Measurements from ENCODE around the gene HOXB3. TPM values are rescaled to one million over a fixed set of nuclear protein-coding genes. Genes with fewer than 3 reads are reported as not detected.

Gene HOXB3
- total RNA-seq, 1 experiment from 2014 or later = 6.0 TPM

GRCh38 chr17:48513666-48514455 lies 76.2 kb downstream of the HOXB3 start:
- BruUV-seq (replicated peaks) = no TSS peak
- DNase-seq = no peak
- Histone ChIP-seq H3K4me3 (ENCODE audit: low read length) (no peak overlapping the region), H3K36me3 (ENCODE audit: low read depth, low read length) (no peaks in the 10 kb centered on the region), H3K9me2 (replicated peaks; ENCODE audit: low read length) (no peaks in the 10 kb centered on the region), H3F3A (ENCODE audit: low read length, unreplicated experiment) (no peaks in the 10 kb centered on the region), H3K4me2 (ENCODE audit: low read length) (no peak overlapping the region), H3K9me3 (ENCODE audit: low read length) (no peaks in the 10 kb centered on the region), H3K79me2 (ENCODE audit: low read length) (no peaks in the 10 kb centered on the region), H3K9ac (ENCODE audit: low read length) (no peak overlapping the region), H3K4me1 (ENCODE audit: insufficient read depth, low read length) (peaks cover 19% of the 10 kb centered on the region), H4K20me1 (ENCODE audit: low read length) (no peaks in the 10 kb centered on the region), H3K27me3 (ENCODE audit: low read length) (no peaks in the 10 kb centered on the region), H2AFZ (ENCODE audit: low read length) (no peak overlapping the region), H3K27ac (ENCODE audit: low read length) (no peak overlapping the region)
- CTCF ChIA-PET = no interaction called here
- intact Hi-C loops (cut with micrococcal nuclease) = no loop called here
- no peak for ATAC-seq
- POLR2A ChIA-PET (ENCODE audit: unreplicated experiment) = no interaction called here
- TF ChIP-seq EZH2phosphoT487 (IDR thresholded peaks at IDR 0.05; ENCODE audit: borderline replicate concordance, low read length) = no peak
- TF ChIP-seq CTCF (conservative IDR thresholded peaks at IDR 0.05; ENCODE audit: low read depth, low read length) = no peak
- TF ChIP-seq EZH2 (IDR thresholded peaks at IDR 0.05; ENCODE audit: low read length, unreplicated experiment) = no peak

GRCh38 chr17:48513097-48513496 lies 76.9 kb downstream of the HOXB3 start:
- H3K9me2 ChIP-seq (replicated peaks; ENCODE audit: low read length) = no peaks in the 10 kb centered on the region
- no peaks in the 10 kb centered on the region for H3K79me2 ChIP-seq (ENCODE audit: low read length)
- TF ChIP-seq CTCF (conservative IDR thresholded peaks at IDR 0.05; ENCODE audit: low read depth, low read length) = no peak
- no peak for TF ChIP-seq EZH2 (IDR thresholded peaks at IDR 0.05; ENCODE audit: low read length, unreplicated experiment)
- TF ChIP-seq EZH2phosphoT487 (IDR thresholded peaks at IDR 0.05; ENCODE audit: borderline replicate concordance, low read length) = no peak
- peaks cover 19% of the 10 kb centered on the region for H3K4me1 ChIP-seq (ENCODE audit: insufficient read depth, low read length)
- ATAC-seq (no peak), DNase-seq (no peak)
- BruUV-seq (replicated peaks) = no TSS peak
- no peaks in the 10 kb centered on the region for H4K20me1 ChIP-seq (ENCODE audit: low read length)
- no peaks in the 10 kb centered on the region for H3K27me3 ChIP-seq (ENCODE audit: low read length)
- ChIA-PET POLR2A (ENCODE audit: unreplicated experiment) (no interaction called here), CTCF (no interaction called here)
- no peaks in the 10 kb centered on the region for H3K36me3 ChIP-seq (ENCODE audit: low read depth, low read length)
- H3K27ac ChIP-seq (ENCODE audit: low read length) = no peak overlapping the region
- intact Hi-C loops (cut with micrococcal nuclease) = no loop called here
- no peak overlapping the region for H3K4me2 ChIP-seq (ENCODE audit: low read length)
- H3F3A ChIP-seq (ENCODE audit: low read length, unreplicated experiment) = no peaks in the 10 kb centered on the region
- H3K9ac ChIP-seq (ENCODE audit: low read length) = no peak overlapping the region
- H3K4me3 ChIP-seq (ENCODE audit: low read length) = no peak overlapping the region
- no peak overlapping the region for H2AFZ ChIP-seq (ENCODE audit: low read length)
- H3K9me3 ChIP-seq (ENCODE audit: low read length) = no peaks in the 10 kb centered on the region
